T47D (cell line): ENCODE data around the gene AANAT.

Source experiments
- DNase-seq, 2 experiments: peaks; one replicate each; pipeline versions ENCODE4 v3.0.0 to v3.0.0-alpha.2; 2011 to 2012; ENCODE audit warnings: low read depth in 1 of 2, low spot score in 1 of 2
- JUND ChIP-seq: IDR thresholded peaks from 2 replicates; pipeline ENCODE4 v1.6.1; 2012; ENCODE audit warnings: low read depth
- in situ Hi-C: cut with HindIII; loops from 2 replicates; pipeline ENCODE4 v1.10.0; 2016; ENCODE audit warnings: low sequenced_read_pairs, low pct_unique_long_range_greater_than_20kb

Gene AANAT

DNA sequence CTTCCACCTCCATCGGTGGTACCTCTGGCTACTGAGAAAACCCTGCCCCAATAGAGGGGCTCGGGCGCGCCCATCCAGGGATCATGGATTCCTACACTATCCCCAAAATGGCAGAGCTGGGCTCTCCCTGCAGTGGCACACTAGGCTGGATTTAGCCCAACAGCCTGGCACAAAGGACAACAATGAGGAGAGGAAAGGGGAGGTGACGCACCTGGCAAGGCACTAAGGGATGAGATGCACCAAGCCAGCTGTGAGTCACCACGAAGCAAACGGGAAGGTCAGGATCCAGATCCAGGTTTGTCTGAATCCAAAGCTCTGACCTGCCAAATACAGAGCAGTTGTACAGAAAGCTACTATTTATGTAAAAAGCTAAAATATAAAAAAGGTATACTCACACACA is 32.5 kb upstream of the AANAT start:
- no peak for TF ChIP-seq JUND

DNA sequence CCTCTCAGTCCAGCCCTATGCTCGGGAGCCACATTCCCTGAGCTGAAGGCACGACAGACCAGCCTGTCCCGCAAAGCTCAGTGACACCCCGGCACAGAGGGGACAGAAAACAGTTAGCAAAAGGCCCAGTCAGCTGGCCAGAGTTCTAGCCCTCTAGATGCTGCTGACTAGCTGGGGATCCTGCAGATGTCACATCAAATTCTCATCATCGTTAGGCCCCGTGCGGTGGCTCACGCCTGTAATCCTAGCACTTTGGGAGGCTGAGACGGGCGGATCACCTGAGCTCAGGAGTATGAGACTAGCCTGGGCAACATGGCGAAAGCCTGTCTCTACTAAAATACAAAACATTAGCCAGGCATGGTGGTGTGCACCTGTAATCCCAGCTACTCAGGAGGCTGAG is 31.7 kb upstream of the AANAT start:
- no peak for DNase-seq
- in situ Hi-C loops: no loop called here
- TF ChIP-seq JUND: no peak

More for the DNA sequence above, 32.5 kb upstream of the AANAT start:
- no peak for DNase-seq
- in situ Hi-C loops: no loop called here

DNA sequence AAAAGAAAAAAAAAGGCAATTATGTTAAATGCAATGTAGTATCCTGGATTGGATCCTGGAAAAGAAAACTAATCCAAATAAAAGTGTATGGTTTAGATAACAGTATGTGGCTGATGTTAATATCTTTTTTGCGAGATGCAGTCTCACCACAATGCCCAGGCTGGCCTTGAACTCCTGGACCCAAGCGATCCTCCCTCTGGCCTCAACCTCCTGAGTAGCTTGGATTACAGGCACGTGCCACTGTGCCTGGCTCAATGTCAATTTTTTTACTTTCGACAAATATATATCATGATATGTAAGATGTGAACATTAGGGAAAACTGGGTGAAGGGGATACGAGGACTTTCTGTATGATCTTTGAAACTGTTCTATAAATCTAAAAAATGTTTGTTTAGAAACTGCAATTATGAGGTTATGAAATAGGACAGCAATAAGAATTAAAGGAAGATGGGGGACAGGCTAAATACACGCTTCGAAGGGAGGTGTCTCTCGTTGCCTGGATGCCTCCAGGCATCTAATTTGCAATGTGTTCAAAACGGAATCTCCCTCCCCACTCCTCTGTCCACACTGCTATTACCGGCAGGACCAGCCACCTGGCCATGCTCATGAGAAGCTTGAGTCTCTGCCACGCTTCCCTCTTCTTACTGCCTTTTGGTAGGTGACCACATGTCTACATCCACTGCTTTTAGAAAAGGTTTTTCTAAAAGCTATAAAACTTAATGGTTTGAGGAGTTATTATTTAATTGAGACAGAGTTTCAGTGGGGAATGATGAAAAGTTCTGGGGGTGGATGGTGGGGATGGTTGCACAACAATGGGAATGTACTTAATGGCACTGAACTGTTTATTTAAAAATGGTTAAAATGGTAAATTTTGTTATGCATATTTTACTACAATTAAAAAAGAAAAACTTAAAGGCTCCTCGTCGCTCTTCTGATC is 29.7 kb upstream of the AANAT start:
- peak in 1 of 2 experiments; percentile 61 for DNase-seq
- no peak for TF ChIP-seq JUND
- in situ Hi-C loops: no loop called here

DNA sequence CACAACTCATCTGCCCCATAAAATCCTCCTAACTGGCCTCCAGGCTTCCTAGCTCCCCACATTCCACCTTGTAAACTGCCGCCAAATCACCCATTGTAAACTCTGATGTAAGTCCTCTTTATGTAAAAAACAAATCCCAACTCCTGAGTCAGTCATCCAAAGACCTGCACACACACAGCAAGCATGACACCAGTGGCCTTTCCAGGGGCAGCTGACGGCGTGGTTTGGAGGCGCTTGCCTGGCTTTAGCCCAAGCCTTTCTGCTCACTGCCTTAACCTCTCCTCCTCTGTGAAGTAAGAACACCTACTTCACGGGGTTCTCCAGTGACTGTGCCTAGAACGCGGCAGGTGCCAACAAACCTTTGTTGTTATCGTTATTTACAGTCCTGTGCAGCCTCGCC is 28.5 kb upstream of the AANAT start:
- peak in 1 of 2 experiments; percentile 12 for DNase-seq
- in situ Hi-C loops: no loop called here
- no peak for TF ChIP-seq JUND

DNA sequence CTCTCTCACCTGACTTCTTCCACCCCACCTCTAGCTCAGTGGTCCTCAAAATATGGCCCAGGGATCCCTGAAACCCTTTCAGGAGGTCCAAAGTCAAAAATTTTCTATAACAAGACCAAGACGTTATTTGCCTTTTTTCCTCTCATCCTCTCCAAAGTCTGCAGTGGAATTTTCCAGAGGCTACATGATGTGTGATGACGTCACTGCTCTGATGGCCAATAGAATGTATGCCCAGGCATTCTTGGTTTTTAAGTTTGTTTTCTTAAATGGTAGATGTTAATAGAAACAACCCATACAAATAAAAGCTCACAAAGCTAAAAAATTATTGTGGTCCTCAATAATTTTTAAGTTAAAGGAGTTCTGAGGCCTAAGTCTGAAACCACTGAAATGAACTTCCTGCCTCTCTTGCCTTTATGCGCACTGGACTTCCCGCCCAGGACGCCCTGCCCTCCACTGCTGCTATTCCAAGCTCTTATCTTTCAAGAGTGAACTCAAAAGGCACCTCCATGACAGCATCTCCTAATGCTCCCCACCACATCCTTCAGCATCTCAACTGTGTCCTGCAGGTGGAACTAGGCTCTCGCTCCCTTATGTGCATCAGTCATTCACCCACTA is 28.0 kb upstream of the AANAT start:
- TF ChIP-seq JUND: no peak
- in situ Hi-C loops: no loop called here
- no peak for DNase-seq

DNA sequence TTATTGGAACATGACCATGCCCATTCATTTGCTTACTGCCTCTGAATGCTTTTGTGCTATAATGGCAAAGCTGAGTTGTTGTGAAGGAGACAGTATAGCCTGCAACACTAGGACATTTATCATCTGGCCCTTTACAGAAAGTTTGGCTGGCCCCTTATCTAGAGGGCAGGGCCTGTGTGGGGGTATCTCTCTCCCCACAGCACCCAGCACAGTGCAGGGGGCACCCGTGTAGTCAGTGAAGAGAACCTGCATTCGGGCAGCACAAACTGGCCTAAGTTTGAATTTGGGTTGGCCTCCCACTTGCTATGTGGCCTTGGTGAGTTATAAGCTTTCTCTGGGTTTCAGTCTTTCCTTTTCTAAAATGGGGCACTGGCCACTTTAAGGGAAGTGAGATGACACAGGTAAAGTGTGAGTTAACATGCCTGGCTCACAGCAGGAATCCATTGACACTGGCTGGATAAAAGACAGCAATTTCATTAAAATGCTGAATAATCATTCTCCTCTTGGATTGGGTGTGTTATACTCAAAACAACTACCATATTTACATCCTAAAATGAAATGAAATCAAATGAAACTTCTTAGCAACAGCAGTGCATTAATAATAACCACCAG is 26.5 kb upstream of the AANAT start:
- DNase-seq: no peak
- in situ Hi-C loops: no loop called here
- TF ChIP-seq JUND: no peak

DNA sequence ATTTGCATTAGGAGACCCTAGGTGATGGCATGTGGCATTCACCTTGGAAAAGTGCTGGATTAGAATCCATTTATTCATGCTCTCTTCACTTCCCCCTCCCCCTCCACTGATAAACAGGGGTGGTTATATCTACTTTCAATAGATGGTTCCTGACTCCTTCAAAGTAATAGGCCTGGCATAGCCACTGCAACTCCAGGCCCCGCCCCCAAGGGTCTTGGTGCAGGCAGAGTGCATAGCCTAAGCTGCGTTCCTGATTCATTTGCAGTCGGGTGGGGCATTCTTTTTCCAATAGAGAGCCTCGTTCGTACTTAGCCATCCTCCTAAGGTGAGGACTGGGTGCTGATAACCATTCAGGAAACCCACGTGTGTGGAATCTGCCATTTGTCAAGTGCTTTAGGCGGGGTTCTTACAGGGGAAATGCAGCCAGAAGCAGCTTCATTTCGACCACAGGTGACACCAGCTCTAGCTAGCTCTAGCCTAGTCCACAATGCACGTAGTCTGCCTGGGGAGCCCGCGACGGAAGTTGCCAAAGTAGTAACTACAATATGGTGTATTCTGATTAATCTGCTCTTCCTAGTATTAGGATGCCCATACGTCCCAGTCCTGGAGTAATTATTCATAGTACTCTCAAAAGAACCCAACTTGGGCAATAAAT is 25.6 kb upstream of the AANAT start:
- TF ChIP-seq JUND: no peak
- in situ Hi-C loops: no loop called here
- no peak for DNase-seq

DNA sequence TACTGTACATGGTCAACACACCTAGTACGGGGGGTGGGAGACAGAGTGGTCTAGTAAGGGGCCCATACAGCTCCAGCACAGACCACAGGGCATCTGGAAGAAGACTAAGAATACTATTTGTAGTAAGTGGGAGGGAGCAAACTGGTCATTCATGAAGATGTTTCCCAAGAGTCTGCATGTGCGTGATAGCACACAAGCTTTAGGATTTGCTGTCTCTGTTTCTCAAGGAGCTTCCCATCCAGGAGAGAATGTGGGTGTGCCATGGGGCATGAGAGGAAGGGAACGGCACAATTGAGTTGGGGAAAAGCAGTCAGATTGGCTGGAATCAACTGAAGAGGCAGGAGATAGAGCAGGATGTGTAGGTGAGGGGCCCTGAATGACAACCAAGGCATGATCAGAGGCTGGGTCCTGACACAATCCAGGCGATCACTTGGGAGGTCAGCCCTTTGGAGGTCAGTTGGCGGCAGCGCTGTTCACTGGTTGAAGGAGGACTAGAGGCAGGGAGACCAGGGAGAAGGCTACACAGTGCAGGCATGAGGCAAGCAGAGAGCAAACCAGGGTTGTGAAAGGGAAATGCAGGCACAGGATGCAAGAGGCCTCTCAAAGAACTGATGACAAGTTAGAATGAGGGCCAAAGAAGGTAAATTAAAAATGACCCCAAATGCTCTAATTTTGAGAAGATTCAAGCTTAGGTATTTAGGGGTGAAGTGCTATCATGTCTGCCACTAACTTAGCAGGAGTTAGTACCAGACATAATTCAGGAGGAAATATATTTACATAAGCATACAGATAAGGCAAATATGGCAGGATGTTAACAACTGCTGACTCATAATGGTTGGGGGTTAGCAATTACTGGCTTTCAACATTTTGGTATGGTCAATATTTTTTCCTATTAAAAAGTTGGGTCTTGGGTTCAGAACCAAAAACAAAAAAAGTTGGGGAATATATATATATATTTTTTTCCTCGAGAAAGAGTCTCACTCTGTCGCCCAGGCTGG is 24.8 kb upstream of the AANAT start:
- no peak for DNase-seq
- no peak for TF ChIP-seq JUND
- in situ Hi-C loops: no loop called here

DNA sequence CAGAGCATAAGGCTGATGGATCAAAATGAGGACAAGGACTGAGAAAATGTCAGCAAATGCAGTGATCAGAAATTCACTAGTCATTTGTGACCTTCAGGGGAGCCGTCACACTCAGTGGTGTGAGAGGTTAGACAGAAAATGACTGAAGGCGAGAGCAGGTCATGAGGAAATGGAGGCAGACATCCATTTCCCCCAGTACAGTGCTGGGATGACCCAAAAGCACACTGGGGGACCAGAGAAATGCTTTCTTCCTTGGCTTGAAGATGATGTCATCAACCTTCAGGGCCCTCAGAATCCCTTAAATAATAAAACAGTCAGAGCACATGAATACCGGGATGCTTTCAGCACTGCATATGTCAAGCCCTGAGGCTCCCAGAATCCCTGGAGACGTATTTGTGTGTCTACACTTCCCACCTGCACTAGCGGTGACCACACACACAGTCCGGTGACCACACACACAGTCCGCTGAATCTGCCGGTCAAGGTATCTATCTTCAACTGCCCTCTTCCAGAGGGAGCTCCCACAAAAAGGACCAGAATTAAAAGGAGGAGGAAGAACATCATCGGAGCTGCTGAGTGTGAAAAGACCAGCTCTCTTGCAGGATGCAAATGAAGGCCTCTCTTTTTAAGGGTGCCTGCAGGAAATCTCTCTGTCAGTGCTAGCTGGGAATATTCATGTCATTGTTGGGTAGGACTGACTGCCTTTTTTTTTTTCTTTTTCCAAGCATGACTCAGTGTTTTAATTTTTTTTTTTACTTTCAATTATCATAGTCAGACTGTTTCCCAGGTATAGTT is 22.7 kb upstream of the AANAT start:
- DNase-seq: no peak
- no peak for TF ChIP-seq JUND
- in situ Hi-C loops: no loop called here

DNA sequence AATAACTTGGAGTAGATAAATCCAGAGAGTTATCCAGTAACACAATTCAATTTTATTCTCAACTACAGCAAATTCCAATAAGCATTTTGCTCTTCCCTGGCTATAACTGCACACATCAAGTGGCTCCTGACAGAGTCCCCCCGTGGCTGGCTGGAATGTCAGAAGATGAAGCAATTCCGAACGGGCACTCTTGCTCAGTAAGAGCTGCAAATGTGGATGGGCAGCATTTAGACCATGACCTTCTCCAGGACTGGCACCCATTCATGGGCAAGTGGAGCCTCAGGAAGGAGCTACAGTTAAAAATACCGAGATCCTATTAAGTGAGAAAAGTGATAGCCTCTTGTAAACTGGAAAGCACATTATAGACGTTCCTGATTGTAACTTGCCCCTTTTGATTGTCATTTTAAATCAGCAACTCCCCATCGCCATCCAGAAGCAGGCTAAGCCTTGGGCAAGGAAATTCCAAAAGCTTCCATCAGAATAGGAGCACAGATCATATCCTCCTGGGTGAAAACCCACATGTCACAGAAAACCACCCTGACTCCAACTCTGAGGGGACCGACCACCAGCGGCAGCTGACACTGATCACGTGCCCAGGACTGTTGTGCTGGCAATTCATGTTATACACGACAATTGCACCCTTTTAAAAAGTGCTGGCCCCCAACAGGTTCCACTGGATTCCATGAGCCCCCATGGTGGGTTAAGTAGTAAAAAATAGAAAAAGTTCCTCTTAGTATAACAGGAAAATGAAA is 21.5 kb upstream of the AANAT start:
- no peak for DNase-seq
- in situ Hi-C loops: no loop called here
- no peak for TF ChIP-seq JUND
